ENCODE data around the gene PRSS50. TPM values are rescaled to one million over a fixed set of nuclear protein-coding genes. Genes with fewer than 3 reads are reported as not detected.
"Not testable (repeated sequence)": the region's sequence is repeated elsewhere in the genome, so short reads cannot be mapped to it uniquely, and the experiment has no call there.

PRSS50 gene
- total and polyA plus RNA-seq, 2 donors (not counting 3 experiments of a cell fraction or from before 2014, with no cell fraction given), result not detected

GRCh38 chr3:46705022-46705530 is 12.6 kb downstream of the PRSS50 start:
- peak; percentile 67 for DNase-seq (ENCODE audit: low read depth, low spot score)
- intact Hi-C loops (cut with micrococcal nuclease) (loop anchor here (1.0 to 10.0 kb wide), 7 partner anchors 143 to 670 kb away; no protein-coding TSS in a partner anchor), dilution Hi-C loops (cut with MboI; ENCODE audit: extremely low pct_ligation_motif_present, low sequenced_read_pairs) (no loop called here)
- H3K27me3 ChIP-seq (ENCODE audit: control insufficient read depth in 2 of 2, insufficient read depth in 2 of 2, low read length in 2 of 2), result peaks cover 6 to 7% of the 10 kb centered on the region in 2 experiments
- H3K4me1 ChIP-seq (ENCODE audit: control insufficient read depth, extremely low read depth, insufficient read depth, low read length), result peaks cover 11% of the 10 kb centered on the region
- no peaks in the 10 kb centered on the region for H4K20me1 ChIP-seq (replicated peaks; ENCODE audit: control insufficient read depth, extremely low read depth, insufficient read depth, low read length)
- no TSS peak for BruUV-seq (replicated peaks)
- no peaks in the 10 kb centered on the region for H3K9me3 ChIP-seq (replicated peaks; ENCODE audit: control insufficient read depth, insufficient read depth, low read length)
- no peak overlapping the region for H2AFZ ChIP-seq (ENCODE audit: low read depth, low read length)
- ChIA-PET POLR2A (no interaction called here), CTCF (interaction anchor here (0.7 to 2.1 kb wide), 15 partner anchors 8 to 619 kb away, joined by 3 to 37 read pairs (median 6); no protein-coding TSS in a partner anchor)
- no peak overlapping the region for H3K9ac ChIP-seq (replicated peaks; ENCODE audit: extremely low read depth, insufficient read depth, low read length)
- no peaks in the 10 kb centered on the region for H3K9me1 ChIP-seq (replicated peaks; ENCODE audit: control insufficient read depth, extremely low read depth, insufficient read depth, low read length)
- TF ChIP-seq POLR2AphosphoS5 (IDR thresholded peaks at IDR 0.05; ENCODE audit: insufficient read depth, low read depth, low read length), result no peak
- TF ChIP-seq, protein P1, sequence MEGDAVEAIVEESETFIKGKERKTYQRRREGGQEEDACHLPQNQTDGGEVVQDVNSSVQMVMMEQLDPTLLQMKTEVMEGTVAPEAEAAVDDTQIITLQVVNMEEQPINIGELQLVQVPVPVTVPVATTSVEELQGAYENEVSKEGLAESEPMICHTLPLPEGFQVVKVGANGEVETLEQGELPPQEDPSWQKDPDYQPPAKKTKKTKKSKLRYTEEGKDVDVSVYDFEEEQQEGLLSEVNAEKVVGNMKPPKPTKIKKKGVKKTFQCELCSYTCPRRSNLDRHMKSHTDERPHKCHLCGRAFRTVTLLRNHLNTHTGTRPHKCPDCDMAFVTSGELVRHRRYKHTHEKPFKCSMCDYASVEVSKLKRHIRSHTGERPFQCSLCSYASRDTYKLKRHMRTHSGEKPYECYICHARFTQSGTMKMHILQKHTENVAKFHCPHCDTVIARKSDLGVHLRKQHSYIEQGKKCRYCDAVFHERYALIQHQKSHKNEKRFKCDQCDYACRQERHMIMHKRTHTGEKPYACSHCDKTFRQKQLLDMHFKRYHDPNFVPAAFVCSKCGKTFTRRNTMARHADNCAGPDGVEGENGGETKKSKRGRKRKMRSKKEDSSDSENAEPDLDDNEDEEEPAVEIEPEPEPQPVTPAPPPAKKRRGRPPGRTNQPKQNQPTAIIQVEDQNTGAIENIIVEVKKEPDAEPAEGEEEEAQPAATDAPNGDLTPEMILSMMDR (IDR thresholded peaks at IDR 0.05; ENCODE audit: extremely low read depth in 1 of 2, insufficient read depth in 1 of 2, low read depth in 1 of 2, low read length in 2 of 2), result peak; percentile 88 to 92
- no peak overlapping the region for H3K4me2 ChIP-seq (ENCODE audit: insufficient read depth, low read length)
- no peaks in the 10 kb centered on the region for H3K36me3 ChIP-seq (ENCODE audit: control insufficient read depth in 2 of 2, extremely low read depth in 1 of 2, insufficient read depth in 2 of 2, low read length in 2 of 2)
- H3K79me2 ChIP-seq (ENCODE audit: control insufficient read depth, insufficient read depth, low read length), result no peaks in the 10 kb centered on the region
- H3K27ac ChIP-seq (ENCODE audit: insufficient read depth, low read depth, low read length), result no peak overlapping the region
- H3K4me3 ChIP-seq (replicated peaks in 1 of 3; ENCODE audit: insufficient read depth in 1 of 3, low read depth in 1 of 3, low read length in 3 of 3), result no peak overlapping the region
- FAIRE-seq, result peak; percentile 94

- H3K27me3 ChIP-seq (ENCODE audit: control insufficient read depth in 2 of 2, insufficient read depth in 2 of 2, low read length in 2 of 2); FAIRE-seq; H3K9me1 ChIP-seq (replicated peaks; ENCODE audit: control insufficient read depth, extremely low read depth, insufficient read depth, low read length); H2AFZ ChIP-seq (ENCODE audit: low read depth, low read length); H3K36me3 ChIP-seq (ENCODE audit: control insufficient read depth in 2 of 2, extremely low read depth in 1 of 2, insufficient read depth in 2 of 2, low read length in 2 of 2); H3K79me2 ChIP-seq (ENCODE audit: control insufficient read depth, insufficient read depth, low read length); H4K20me1 ChIP-seq (replicated peaks; ENCODE audit: control insufficient read depth, extremely low read depth, insufficient read depth, low read length); POLR2A ChIA-PET; DNase-seq (ENCODE audit: low read depth, low spot score); H3K4me3 ChIP-seq (replicated peaks in 1 of 3; ENCODE audit: insufficient read depth in 1 of 3, low read depth in 1 of 3, low read length in 3 of 3); H3K9me3 ChIP-seq (replicated peaks; ENCODE audit: control insufficient read depth, insufficient read depth, low read length); dilution Hi-C loops (cut with MboI; ENCODE audit: extremely low pct_ligation_motif_present, low sequenced_read_pairs); H3K4me2 ChIP-seq (ENCODE audit: insufficient read depth, low read length); H3K9ac ChIP-seq (replicated peaks; ENCODE audit: extremely low read depth, insufficient read depth, low read length); BruUV-seq (replicated peaks); H3K27ac ChIP-seq (ENCODE audit: insufficient read depth, low read depth, low read length): not testable (repeated sequence)
- CTCF ChIA-PET, result interaction anchor here (3.5 kb wide), 1 partner anchor 205 kb away, joined by 25 read pairs; no protein-coding TSS in a partner anchor
- H3K4me1 ChIP-seq (ENCODE audit: control insufficient read depth, extremely low read depth, insufficient read depth, low read length), result peaks cover 11% of the 10 kb centered on the region
- intact Hi-C loops (cut with micrococcal nuclease), result loop anchor here (10.0 kb wide), 2 partner anchors 290 to 670 kb away; no protein-coding TSS in a partner anchor
Observed at GRCh38 chr3:46704346-46704745, 13.3 kb downstream of the PRSS50 start.

Measured in endothelial cell of umbilical vein (primary cell).